Stomach (tissue), 4 donors: Measurements from ENCODE around the gene PRSS8.

ENCODE experiments used
- POLR2A ChIP-seq, 4 donors: fragments of 450-650 bp; IDR thresholded peaks; one replicate each; pipeline ENCODE4 v1.6.1; 2016; ENCODE audit warnings: antibody characterized with exemption in 4 of 4, control low read depth in 2 of 4, mild to moderate bottlenecking in 1 of 4, moderate library complexity in 1 of 4
- TF ChIP-seq, protein P1 (sequence below), 7 experiments: fragments of 450-650 bp in 4 of 7; fragments of 200-600 bp in 3 of 7; sonication (generic) in 3 of 7; IDR thresholded peaks; one replicate each; pipeline ENCODE4 v1.5.1; 2016 to 2019; ENCODE audit warnings: antibody characterized with exemption in 7 of 7, control low read depth in 2 of 7, mild to moderate bottlenecking in 1 of 7

DNA sequence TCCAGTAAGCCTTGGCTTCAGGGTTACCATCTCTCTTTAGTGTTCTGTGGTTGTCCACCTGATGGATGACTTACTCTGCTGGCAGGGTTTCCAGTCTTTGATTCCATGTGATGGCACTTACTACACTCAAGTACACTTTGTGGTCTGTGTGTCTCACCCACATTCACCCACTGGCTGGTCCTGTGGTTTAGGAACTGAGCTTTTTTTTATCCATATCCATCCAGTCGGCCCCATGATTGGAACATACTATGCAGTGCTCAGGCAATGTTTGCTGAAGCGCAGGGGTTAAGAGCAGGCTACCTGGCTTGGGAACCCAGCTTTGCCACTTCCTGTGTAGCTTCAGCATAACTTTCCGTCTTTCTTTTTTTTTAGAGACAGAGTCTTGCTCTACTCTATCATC, 41.6 kb upstream of the PRSS8 start:
- TF ChIP-seq, protein P1, sequence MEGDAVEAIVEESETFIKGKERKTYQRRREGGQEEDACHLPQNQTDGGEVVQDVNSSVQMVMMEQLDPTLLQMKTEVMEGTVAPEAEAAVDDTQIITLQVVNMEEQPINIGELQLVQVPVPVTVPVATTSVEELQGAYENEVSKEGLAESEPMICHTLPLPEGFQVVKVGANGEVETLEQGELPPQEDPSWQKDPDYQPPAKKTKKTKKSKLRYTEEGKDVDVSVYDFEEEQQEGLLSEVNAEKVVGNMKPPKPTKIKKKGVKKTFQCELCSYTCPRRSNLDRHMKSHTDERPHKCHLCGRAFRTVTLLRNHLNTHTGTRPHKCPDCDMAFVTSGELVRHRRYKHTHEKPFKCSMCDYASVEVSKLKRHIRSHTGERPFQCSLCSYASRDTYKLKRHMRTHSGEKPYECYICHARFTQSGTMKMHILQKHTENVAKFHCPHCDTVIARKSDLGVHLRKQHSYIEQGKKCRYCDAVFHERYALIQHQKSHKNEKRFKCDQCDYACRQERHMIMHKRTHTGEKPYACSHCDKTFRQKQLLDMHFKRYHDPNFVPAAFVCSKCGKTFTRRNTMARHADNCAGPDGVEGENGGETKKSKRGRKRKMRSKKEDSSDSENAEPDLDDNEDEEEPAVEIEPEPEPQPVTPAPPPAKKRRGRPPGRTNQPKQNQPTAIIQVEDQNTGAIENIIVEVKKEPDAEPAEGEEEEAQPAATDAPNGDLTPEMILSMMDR (IDR thresholded peaks at IDR 0.05), result no peak
- TF ChIP-seq POLR2A (IDR thresholded peaks at IDR 0.05), result no peak
